Neural cell (in vitro differentiated cells): ENCODE measurements around the gene NCKAP5.

Experiments used
- CTCF ChIP-seq: fragments of 450-650 bp; IDR thresholded peaks from 2 replicates; pipeline ENCODE4 v1.5.1; 2014; ENCODE audit warnings: antibody characterized with exemption, mild to moderate bottlenecking, moderate library complexity; ENCODE audit not compliant: poor library complexity, severe bottlenecking
- EP300 ChIP-seq: fragments of 450-650 bp; conservative IDR thresholded peaks from 2 replicates; pipeline ENCODE4 v1.6.1; 2014; ENCODE audit warnings: antibody characterized with exemption, mild to moderate bottlenecking, moderate library complexity; ENCODE audit not compliant: poor library complexity, severe bottlenecking
- EZH2 ChIP-seq: fragments of 200-600, 300-800 bp; shearing (Covaris generic), sonication (generic); IDR thresholded peaks from 2 replicates; pipeline ENCODE4 v1.6.1; 2014; ENCODE audit warnings: antibody characterized with exemption, low read length, borderline replicate concordance, mild to moderate bottlenecking; ENCODE audit not compliant: insufficient read depth, poor library complexity, severe bottlenecking
- POLR2AphosphoS5 ChIP-seq: IDR thresholded peaks from 2 replicates; pipeline ENCODE4 v1.6.1; 2012
- RAD21 ChIP-seq: fragments of 450-650 bp; conservative IDR thresholded peaks from 2 replicates; pipeline ENCODE4 v1.6.1; 2014; ENCODE audit warnings: antibody characterized with exemption, mild to moderate bottlenecking, moderate library complexity
- REST ChIP-seq: IDR thresholded peaks from 2 replicates; pipeline ENCODE4 v1.6.1; 2012; ENCODE audit warnings: borderline replicate concordance
- TAF1 ChIP-seq: IDR thresholded peaks from 2 replicates; pipeline ENCODE4 v1.6.1; 2012; ENCODE audit warnings: low read depth

- TF ChIP-seq POLR2AphosphoS5 (no peak), EZH2 (no peak), TAF1 (no peak), RAD21 (no peak), CTCF (no peak), EP300 (no peak), REST (no peak)
Observed at GRCh38 chr2:133486771-133487191, 81.5 kb downstream of the NCKAP5 start.
